Measurements from ENCODE around the gene DPYSL4.

DPYSL4 gene

DNA sequence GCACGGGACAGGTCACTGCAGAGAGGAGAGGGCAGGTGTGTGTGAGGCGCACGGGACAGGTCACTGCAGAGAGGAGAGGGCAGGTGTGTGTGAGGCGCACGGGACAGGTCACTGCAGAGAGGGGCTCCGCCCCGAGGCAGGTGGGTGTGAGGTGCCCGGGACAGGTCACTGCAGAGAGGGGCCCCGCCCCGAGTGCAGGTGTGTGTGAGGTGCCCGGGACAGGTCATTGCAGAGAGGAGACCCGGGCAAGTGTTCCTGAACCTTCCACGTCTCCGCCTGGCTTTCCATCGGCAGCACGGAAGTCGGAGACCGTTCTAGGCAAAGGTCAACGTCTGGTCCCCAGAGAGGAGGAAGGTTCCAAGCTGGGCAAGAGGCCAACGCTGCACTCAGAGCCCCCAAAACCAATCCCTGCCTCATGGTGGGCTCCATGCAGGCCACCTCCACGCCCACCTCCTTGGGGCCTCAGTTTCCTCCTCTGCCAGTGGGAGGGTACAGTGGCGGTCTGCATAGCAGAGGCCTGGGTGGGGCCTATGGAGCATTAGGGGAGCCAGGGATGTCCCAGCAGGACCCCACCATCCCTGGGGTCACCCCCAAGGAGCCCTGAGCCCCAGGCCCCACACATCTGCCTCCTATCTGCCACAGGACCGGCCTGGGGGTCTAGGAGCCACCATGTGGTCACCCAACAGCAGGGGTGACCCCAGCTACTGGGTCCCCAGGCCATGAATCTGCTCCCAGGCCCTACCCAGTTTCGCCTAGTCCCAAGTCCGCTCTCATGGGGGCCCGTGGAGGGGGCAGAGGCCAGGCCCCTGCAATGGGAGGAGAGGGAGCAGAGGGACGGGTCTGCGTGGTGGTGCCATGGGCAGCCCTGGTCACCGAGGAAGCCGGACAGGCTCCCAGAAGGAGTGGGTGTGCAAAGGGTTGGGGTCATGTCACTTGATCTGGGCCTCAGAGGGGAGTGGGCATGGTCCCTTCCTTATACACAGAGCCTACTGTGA, 64.0 kb downstream of the DPYSL4 start:
- Histone ChIP-seq H3K9me3 (replicated peaks; ENCODE audit: low read length) (no peaks in the 10 kb centered on the region), H3K9ac (ENCODE audit: low read depth, low read length) (no peak overlapping the region), H3K27me3 (ENCODE audit: control insufficient read depth, insufficient read depth, low read length) (no peaks in the 10 kb centered on the region), H3K36me3 (ENCODE audit: insufficient read depth, low read length) (no peaks in the 10 kb centered on the region), H3K4me1 (ENCODE audit: control insufficient read depth, insufficient read depth, low read length) (peaks cover 11% of the 10 kb centered on the region), H3K4me2 (ENCODE audit: low read length) (no peak overlapping the region), H3K4me3 (ENCODE audit: low read length) (no peak overlapping the region)

DNA sequence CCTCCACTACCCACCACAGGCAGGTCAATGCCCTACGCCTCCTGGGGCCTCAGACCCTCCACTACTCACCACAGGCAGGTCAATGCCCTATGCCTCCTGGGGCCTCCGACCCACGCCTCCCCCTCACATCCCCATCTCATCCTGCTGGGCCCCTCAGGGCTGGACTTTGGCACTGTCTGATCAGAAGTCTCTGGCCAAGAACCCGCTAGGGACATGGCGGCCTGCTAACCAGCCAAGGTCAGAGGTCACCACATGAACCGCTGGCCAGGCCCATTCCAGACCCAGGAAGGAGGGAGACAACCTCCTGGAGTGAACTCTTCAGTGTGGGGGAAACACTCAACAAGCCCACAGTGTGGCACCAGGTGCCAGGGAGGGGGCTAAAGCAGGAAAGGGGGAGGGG, 65.2 kb downstream of the DPYSL4 start:
- Histone ChIP-seq H3K9me3 (replicated peaks; ENCODE audit: low read length) (no peaks in the 10 kb centered on the region), H3K4me2 (ENCODE audit: low read length) (no peak overlapping the region), H3K36me3 (ENCODE audit: insufficient read depth, low read length) (no peaks in the 10 kb centered on the region)

DNA sequence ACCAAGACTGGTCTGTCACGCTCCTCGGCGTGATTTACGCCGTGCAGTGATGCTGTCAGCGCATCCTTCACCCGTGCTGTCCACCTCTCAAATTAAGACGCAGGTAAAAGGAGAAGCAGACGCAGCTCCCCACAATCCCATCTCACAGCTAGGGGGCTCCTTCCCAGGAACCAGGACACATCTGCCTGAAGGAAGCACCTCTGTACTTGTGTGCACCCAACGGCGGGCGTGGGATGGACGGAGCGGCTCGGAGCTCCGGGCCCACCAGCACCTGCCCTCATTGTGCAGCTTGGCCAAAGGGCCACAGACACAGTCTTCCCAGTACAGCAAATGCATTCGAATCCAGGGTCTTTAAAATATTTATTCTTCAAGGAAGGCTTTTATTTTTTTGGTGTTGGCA, 65.7 kb downstream of the DPYSL4 start:
- Histone ChIP-seq H3K4me2 (ENCODE audit: low read length) (no peak overlapping the region), H3K4me3 (ENCODE audit: low read length) (no peak overlapping the region), H3K36me3 (ENCODE audit: insufficient read depth, low read length) (no peaks in the 10 kb centered on the region)

More for the DNA sequence above, 65.2 kb downstream of the DPYSL4 start:
- peaks cover 13% of the 10 kb centered on the region for H3K4me1 ChIP-seq (ENCODE audit: control insufficient read depth, insufficient read depth, low read length)
- no peak overlapping the region for H3K4me3 ChIP-seq (ENCODE audit: low read length)
- no peak overlapping the region for H3K9ac ChIP-seq (ENCODE audit: low read depth, low read length)
- H3K27me3 ChIP-seq (ENCODE audit: control insufficient read depth, insufficient read depth, low read length): no peaks in the 10 kb centered on the region

DNA sequence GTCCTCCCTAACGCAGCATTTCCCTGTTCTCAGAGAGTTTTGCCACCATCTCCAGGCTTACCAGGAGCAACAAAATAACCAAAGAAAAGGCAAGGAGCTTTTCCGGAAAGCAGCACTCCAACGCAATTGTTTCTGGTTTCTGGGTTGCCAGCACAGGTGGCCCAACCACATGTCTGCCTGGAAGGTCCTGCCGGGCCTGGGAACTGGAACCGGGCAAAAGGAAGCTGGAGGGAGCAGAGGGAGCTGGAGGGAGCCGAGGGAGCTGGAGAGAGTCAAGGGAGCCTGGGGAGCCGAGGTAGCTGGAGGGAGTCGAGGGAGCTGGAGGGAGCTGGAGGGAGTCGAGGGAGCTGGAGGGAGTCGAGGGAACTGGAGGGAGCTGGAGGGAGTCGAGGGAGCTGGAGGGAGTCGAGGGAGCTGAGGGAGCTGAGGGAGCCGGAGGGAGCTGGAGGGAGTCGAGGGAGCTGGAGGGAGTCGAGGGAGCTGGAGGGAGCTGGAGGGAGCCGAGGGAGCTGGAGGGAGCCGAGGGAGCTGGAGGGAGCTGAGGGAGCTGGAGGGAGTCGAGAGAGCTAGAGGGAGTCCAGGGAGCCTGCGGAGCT, 66.4 kb downstream of the DPYSL4 start:
- no peak overlapping the region for H3K9ac ChIP-seq (ENCODE audit: low read depth, low read length)
- peaks cover 13% of the 10 kb centered on the region for H3K4me1 ChIP-seq (ENCODE audit: control insufficient read depth, insufficient read depth, low read length)
- H3K36me3 ChIP-seq (ENCODE audit: insufficient read depth, low read length): no peaks in the 10 kb centered on the region
- no peak overlapping the region for H3K4me3 ChIP-seq (ENCODE audit: low read length)
- H3K4me2 ChIP-seq (ENCODE audit: low read length): no peak overlapping the region
- H3K27me3 ChIP-seq (ENCODE audit: control insufficient read depth, insufficient read depth, low read length): no peaks in the 10 kb centered on the region
- no peaks in the 10 kb centered on the region for H3K9me3 ChIP-seq (replicated peaks; ENCODE audit: low read length)

More for the DNA sequence above, 65.7 kb downstream of the DPYSL4 start:
- H3K4me1 ChIP-seq (ENCODE audit: control insufficient read depth, insufficient read depth, low read length): peaks cover 18% of the 10 kb centered on the region
- no peaks in the 10 kb centered on the region for H3K27me3 ChIP-seq (ENCODE audit: control insufficient read depth, insufficient read depth, low read length)
- H3K9me3 ChIP-seq (replicated peaks; ENCODE audit: low read length): no peaks in the 10 kb centered on the region
- no peak overlapping the region for H3K9ac ChIP-seq (ENCODE audit: low read depth, low read length)

DNA sequence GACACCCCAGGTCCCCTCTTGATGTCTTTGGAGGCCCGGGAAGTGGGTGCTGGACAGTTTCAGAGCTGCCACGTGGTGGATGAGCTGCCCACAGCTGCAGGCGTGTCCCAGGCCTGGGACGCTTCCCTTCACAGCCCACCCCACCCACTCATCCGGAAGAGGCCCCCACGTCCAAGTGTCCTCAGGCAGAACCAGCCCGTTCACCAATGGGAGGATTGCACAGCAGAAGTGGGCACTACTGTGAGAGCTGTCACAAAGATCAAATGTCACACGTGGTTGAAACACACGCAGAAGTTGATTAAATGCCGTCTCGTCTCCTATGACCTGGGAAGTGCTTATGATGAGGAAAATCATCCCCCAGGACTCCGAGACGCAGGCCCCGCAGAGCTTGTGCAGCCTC, 68.1 kb downstream of the DPYSL4 start:
- Histone ChIP-seq H3K9me3 (replicated peaks; ENCODE audit: low read length) (no peaks in the 10 kb centered on the region), H3K9ac (ENCODE audit: low read depth, low read length) (no peak overlapping the region), H3K4me3 (ENCODE audit: low read length) (no peak overlapping the region), H3K27me3 (ENCODE audit: control insufficient read depth, insufficient read depth, low read length) (no peaks in the 10 kb centered on the region), H3K4me2 (ENCODE audit: low read length) (no peak overlapping the region), H3K4me1 (ENCODE audit: control insufficient read depth, insufficient read depth, low read length) (peaks cover 8% of the 10 kb centered on the region), H3K36me3 (ENCODE audit: insufficient read depth, low read length) (no peaks in the 10 kb centered on the region)
